Panc1 (cell line): ENCODE data around the gene C5orf24. TPM values are rescaled to one million over a fixed set of nuclear protein-coding genes. Genes with fewer than 3 reads are reported as not detected.

Experiments used
- ATAC-seq: fragments of 200-7000 bp; cut with Tn5 transposase; 2 replicates; pipeline ENCODE4 v1.9.1; 2020; ENCODE audit warnings: mild to moderate bottlenecking, moderate library complexity
- BruUV-seq: library from RNA; stranded (reverse); fragments of 400-500 nt; replicated peaks from 2 replicates; lab custom pipeline; 2021; lab: Mats Ljungman, UMichigan
- CTCF ChIA-PET: fragments of 300-600 bp; sonication (Branson Sonifier 250); formaldehyde crosslinking; loops from one replicate; lab custom pipeline; 2022; ENCODE audit warnings: antibody characterized with exemption; lab: Charles Lee
- POLR2A ChIA-PET: fragments of 300-600 bp; sonication (Branson Sonifier 250); formaldehyde crosslinking; loops from one replicate; lab custom pipeline; 2022; ENCODE audit warnings: antibody characterized with exemption; lab: Charles Lee
- DNase-seq: peaks from one replicate; pipeline ENCODE4 v3.0.0-alpha.2; 2010; ENCODE audit warnings: low read depth, low spot score
- H3K27ac ChIP-seq: 2 replicates; pipeline ENCODE4 v1.5.1; 2011; ENCODE audit warnings: mild to moderate bottlenecking, low read length, inconsistent platforms
- H3K27me3 ChIP-seq: fragments of 200-500 bp; sonication (Bioruptor generic); 2 replicates; pipeline ENCODE4 v1.6.0; 2014; ENCODE audit warnings: low read length, inconsistent platforms; ENCODE audit not compliant: control insufficient read depth, insufficient read depth
- H3K36me3 ChIP-seq: fragments of 200-500 bp; sonication (Bioruptor generic); 2 replicates; pipeline ENCODE4 v1.5.1; 2014; ENCODE audit warnings: inconsistent platforms, mild to moderate bottlenecking, low read length, moderate library complexity; ENCODE audit not compliant: control insufficient read depth, insufficient read depth
- H3K4me1 ChIP-seq: 2 replicates; pipeline ENCODE4 v1.5.1; 2011; ENCODE audit warnings: inconsistent platforms, mild to moderate bottlenecking, low read length, moderate library complexity; ENCODE audit not compliant: control insufficient read depth, insufficient read depth
- H3K4me3 ChIP-seq, 2 experiments: 2 replicates each; pipeline ENCODE4 v1.5.1; 2011 to 2012; ENCODE audit warnings: low read depth in 2 of 2, low read length in 2 of 2, mild to moderate bottlenecking in 2 of 2, inconsistent platforms in 1 of 2, moderate library complexity in 1 of 2
- H3K9me3 ChIP-seq: fragments of 200-500 bp; sonication (Bioruptor generic); 2 replicates; pipeline ENCODE4 v1.5.1; 2014; ENCODE audit warnings: low read depth, mild to moderate bottlenecking, inconsistent platforms, low read length, moderate library complexity; ENCODE audit not compliant: control insufficient read depth, insufficient read depth
- POLR2AphosphoS5 ChIP-seq: IDR thresholded peaks from 2 replicates; pipeline ENCODE4 v1.6.1; 2012; ENCODE audit warnings: mild to moderate bottlenecking, low read depth, low read length, moderate library complexity
- SIN3A ChIP-seq: IDR thresholded peaks from 2 replicates; pipeline ENCODE4 v1.6.1; 2012; ENCODE audit warnings: low read depth, mild to moderate bottlenecking, low read length, moderate library complexity, borderline replicate concordance; ENCODE audit not compliant: insufficient read depth
- TCF7L2 ChIP-seq: IDR thresholded peaks from 2 replicates; pipeline ENCODE4 v1.6.1; 2011; ENCODE audit warnings: mild to moderate bottlenecking, low read depth, low read length, inconsistent platforms
- in situ Hi-C: cut with HindIII; loops from 2 replicates; pipeline ENCODE4 v1.10.0; 2016; ENCODE audit warnings: low sequenced_read_pairs, low pct_unique_long_range_greater_than_20kb
- intact Hi-C: fragments of 100-400 bp; cut with micrococcal nuclease; formaldehyde crosslinking; loops from one replicate; pipeline ENCODE4 v1.10.0; 2022; ENCODE audit not compliant: unreplicated experiment
- total RNA-seq: library from RNA; stranded (reverse); gene quantifications from one replicate; pipeline ENCODE4 v1.2.1, GENCODE V29; 2021; ENCODE audit not compliant: unreplicated experiment
- TF ChIP-seq, protein P1 (sequence below): fragments of 450-650 bp; IDR thresholded peaks from 2 replicates; pipeline ENCODE4 v1.5.1; 2017; ENCODE audit warnings: mild to moderate bottlenecking
- TF ChIP-seq, protein P2 (sequence below), 2 experiments: IDR thresholded peaks; 2 replicates each; pipeline ENCODE4 v1.6.1; 2011 to 2012; ENCODE audit warnings: low read depth in 2 of 2, control low read depth in 1 of 2, low read length in 1 of 2, mild to moderate bottlenecking in 1 of 2, moderate library complexity in 1 of 2; ENCODE audit not compliant: insufficient read depth in 1 of 2

C5orf24 gene
- total RNA-seq, 1 experiment from 2014 or later = 51.7 TPM

DNA sequence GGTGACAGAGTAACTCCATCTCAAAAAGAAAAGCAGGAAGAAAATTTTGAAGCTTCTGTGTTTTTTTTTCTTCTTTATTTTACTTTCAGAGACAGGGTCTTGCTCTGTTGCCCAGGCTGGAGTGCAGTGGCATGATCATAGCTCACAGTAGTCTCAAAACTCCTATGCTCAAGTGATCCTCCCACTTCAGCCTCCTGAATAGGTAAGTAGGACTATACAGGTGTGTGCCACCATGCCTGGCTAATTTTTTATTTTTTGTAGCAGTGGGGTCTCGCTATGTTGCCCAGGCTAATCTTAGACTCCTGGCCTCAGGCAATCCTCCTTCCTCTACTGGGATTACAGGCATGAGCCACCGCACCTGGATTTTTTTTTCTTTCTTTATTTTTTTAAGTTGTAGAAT, 10.1 kb upstream of the C5orf24 start:
- Histone ChIP-seq H3K4me3 (no peak overlapping the region), H3K27me3 (no peaks in the 10 kb centered on the region), H3K9me3 (no peaks in the 10 kb centered on the region), H3K36me3 (peaks cover 9% of the 10 kb centered on the region; the same call in 1 of the 2 replicates), H3K4me1 (no peaks in the 10 kb centered on the region), H3K27ac (no peak overlapping the region)
- ATAC-seq = no peak
- ChIA-PET POLR2A (no interaction called here), CTCF (no interaction called here)
- TF ChIP-seq, protein P1, sequence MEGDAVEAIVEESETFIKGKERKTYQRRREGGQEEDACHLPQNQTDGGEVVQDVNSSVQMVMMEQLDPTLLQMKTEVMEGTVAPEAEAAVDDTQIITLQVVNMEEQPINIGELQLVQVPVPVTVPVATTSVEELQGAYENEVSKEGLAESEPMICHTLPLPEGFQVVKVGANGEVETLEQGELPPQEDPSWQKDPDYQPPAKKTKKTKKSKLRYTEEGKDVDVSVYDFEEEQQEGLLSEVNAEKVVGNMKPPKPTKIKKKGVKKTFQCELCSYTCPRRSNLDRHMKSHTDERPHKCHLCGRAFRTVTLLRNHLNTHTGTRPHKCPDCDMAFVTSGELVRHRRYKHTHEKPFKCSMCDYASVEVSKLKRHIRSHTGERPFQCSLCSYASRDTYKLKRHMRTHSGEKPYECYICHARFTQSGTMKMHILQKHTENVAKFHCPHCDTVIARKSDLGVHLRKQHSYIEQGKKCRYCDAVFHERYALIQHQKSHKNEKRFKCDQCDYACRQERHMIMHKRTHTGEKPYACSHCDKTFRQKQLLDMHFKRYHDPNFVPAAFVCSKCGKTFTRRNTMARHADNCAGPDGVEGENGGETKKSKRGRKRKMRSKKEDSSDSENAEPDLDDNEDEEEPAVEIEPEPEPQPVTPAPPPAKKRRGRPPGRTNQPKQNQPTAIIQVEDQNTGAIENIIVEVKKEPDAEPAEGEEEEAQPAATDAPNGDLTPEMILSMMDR = no peak
- TF ChIP-seq SIN3A = no peak
- TF ChIP-seq POLR2AphosphoS5 = no peak
- no peak for TF ChIP-seq TCF7L2
- TF ChIP-seq, protein P2, sequence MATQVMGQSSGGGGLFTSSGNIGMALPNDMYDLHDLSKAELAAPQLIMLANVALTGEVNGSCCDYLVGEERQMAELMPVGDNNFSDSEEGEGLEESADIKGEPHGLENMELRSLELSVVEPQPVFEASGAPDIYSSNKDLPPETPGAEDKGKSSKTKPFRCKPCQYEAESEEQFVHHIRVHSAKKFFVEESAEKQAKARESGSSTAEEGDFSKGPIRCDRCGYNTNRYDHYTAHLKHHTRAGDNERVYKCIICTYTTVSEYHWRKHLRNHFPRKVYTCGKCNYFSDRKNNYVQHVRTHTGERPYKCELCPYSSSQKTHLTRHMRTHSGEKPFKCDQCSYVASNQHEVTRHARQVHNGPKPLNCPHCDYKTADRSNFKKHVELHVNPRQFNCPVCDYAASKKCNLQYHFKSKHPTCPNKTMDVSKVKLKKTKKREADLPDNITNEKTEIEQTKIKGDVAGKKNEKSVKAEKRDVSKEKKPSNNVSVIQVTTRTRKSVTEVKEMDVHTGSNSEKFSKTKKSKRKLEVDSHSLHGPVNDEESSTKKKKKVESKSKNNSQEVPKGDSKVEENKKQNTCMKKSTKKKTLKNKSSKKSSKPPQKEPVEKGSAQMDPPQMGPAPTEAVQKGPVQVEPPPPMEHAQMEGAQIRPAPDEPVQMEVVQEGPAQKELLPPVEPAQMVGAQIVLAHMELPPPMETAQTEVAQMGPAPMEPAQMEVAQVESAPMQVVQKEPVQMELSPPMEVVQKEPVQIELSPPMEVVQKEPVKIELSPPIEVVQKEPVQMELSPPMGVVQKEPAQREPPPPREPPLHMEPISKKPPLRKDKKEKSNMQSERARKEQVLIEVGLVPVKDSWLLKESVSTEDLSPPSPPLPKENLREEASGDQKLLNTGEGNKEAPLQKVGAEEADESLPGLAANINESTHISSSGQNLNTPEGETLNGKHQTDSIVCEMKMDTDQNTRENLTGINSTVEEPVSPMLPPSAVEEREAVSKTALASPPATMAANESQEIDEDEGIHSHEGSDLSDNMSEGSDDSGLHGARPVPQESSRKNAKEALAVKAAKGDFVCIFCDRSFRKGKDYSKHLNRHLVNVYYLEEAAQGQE (IDR thresholded peaks at IDR 0.05; ENCODE audit: insufficient read depth in 1 of 2, low read depth in 2 of 2, low read length in 1 of 2) = no peak
- no peak for DNase-seq
- no TSS peak for BruUV-seq
- intact Hi-C loops = no loop called here
- in situ Hi-C loops = no loop called here

DNA sequence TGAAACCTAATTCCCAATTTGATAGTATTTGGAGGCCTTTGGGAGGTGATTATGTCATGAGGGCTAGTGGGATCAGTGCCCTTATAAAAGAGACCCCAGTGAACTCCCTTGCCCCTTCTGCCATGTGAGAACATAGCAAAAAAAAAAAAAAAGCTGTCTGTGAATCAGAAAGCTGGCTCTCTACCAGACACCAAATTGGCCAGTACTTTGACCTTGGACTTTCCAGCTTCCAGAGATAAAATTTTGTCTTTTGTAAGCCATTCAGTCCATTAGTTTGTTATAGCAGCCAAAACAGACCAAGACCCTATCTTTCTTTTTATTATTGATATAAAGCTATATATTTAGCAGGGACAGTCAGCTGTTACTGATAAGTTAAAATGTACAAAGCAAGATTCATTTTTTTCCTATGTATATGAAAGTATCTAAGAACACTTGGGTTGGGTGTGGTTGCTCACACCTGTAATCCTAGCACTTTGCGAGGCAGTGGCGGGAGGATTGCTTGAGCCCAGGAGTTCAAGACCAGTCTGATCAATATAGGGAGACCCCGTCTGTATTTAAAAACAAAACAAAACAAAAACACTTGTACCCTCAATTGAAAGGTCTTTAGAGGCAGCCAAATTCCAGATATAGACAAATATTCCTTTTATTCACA, 8.1 kb upstream of the C5orf24 start:
- in situ Hi-C loops (no loop called here), intact Hi-C loops (no loop called here)
- POLR2A ChIA-PET = interaction anchor here (0.6 kb wide), 1 partner anchor 40 kb away, joined by 7 read pairs; no protein-coding TSS in a partner anchor

More for the DNA sequence above, 8.1 kb upstream of the C5orf24 start:
- Histone ChIP-seq H3K27me3 (no peaks in the 10 kb centered on the region), H3K4me3 (no peak overlapping the region), H3K4me1 (no peaks in the 10 kb centered on the region), H3K27ac (no peak overlapping the region), H3K9me3 (no peaks in the 10 kb centered on the region), H3K36me3 (0 out of 2 replicates have a peak, but pooled peaks cover 3% of the 10 kb centered on the region)
- CTCF ChIA-PET = no interaction called here
- no peak for DNase-seq
- BruUV-seq = no TSS peak
- ATAC-seq = no peak
- no peak for TF ChIP-seq POLR2AphosphoS5
- TF ChIP-seq, protein P1 = no peak
- TF ChIP-seq, protein P2 (IDR thresholded peaks at IDR 0.05; ENCODE audit: insufficient read depth in 1 of 2, low read depth in 2 of 2, low read length in 1 of 2) = no peak
- TF ChIP-seq TCF7L2 = no peak
- no peak for TF ChIP-seq SIN3A
